HEK293 (cell line): Measurements from ENCODE around the gene PLD4.

ENCODE experiments used
- BCL6B ChIP-seq: fragments of 450-650 bp; formaldehyde crosslinking; IDR thresholded peaks from 2 replicates; pipeline ENCODE4 v1.5.1; 2017; ENCODE audit warnings: missing biosample characterization, missing genetic modification characterization
- EGR2 ChIP-seq: fragments of 450-650 bp; formaldehyde crosslinking; IDR thresholded peaks from 2 replicates; pipeline ENCODE4 v1.5.1; 2016; ENCODE audit warnings: low read depth, missing biosample characterization, missing genetic modification characterization
- HIC1 ChIP-seq: fragments of 450-650 bp; formaldehyde crosslinking; IDR thresholded peaks from 2 replicates; pipeline ENCODE4 v1.5.1; 2016; ENCODE audit warnings: missing biosample characterization, missing genetic modification characterization
- KLF8 ChIP-seq: fragments of 450-650 bp; formaldehyde crosslinking; IDR thresholded peaks from 2 replicates; pipeline ENCODE4 v1.5.1; 2016; ENCODE audit warnings: missing biosample characterization, missing genetic modification characterization
- ZNF2 ChIP-seq: fragments of 450-650 bp; formaldehyde crosslinking; IDR thresholded peaks from 2 replicates; pipeline ENCODE4 v1.5.1; 2016; ENCODE audit warnings: missing biosample characterization, missing genetic modification characterization
- TF ChIP-seq, protein P1 (sequence below): fragments of 450-650 bp; formaldehyde crosslinking; IDR thresholded peaks from 2 replicates; pipeline ENCODE4 v1.5.1; 2016; ENCODE audit warnings: missing biosample characterization, missing genetic modification characterization
- TF ChIP-seq, protein P2 (sequence below): fragments of 450-650 bp; formaldehyde crosslinking; IDR thresholded peaks from 2 replicates; pipeline ENCODE4 v1.5.1; 2017; ENCODE audit warnings: missing biosample characterization, missing genetic modification characterization
- TF ChIP-seq, protein P3 (sequence below): fragments of 450-650 bp; formaldehyde crosslinking; IDR thresholded peaks from 2 replicates; pipeline ENCODE4 v1.5.1; 2016; ENCODE audit warnings: missing biosample characterization, missing genetic modification characterization
- TF ChIP-seq, protein P4 (sequence below): fragments of 450-650 bp; formaldehyde crosslinking; IDR thresholded peaks from 2 replicates; pipeline ENCODE4 v1.5.1; 2016; ENCODE audit warnings: missing biosample characterization, missing genetic modification characterization, borderline replicate concordance

The PLD4 gene

GRCh38 chr14:104880584-104881210 is 44.0 kb upstream of the PLD4 start (continued):
- TF ChIP-seq BCL6B (tag by site-specific recombination) (no peak), HIC1 (tag by site-specific recombination) (peak; percentile 47; the same call in 1 of the 2 replicates), EGR2 (tag by site-specific recombination) (peak; percentile 95), KLF8 (tag by site-specific recombination) (peak; percentile 22; the same call in 1 of the 2 replicates), ZNF2 (no peak)
- TF ChIP-seq, protein P1, sequence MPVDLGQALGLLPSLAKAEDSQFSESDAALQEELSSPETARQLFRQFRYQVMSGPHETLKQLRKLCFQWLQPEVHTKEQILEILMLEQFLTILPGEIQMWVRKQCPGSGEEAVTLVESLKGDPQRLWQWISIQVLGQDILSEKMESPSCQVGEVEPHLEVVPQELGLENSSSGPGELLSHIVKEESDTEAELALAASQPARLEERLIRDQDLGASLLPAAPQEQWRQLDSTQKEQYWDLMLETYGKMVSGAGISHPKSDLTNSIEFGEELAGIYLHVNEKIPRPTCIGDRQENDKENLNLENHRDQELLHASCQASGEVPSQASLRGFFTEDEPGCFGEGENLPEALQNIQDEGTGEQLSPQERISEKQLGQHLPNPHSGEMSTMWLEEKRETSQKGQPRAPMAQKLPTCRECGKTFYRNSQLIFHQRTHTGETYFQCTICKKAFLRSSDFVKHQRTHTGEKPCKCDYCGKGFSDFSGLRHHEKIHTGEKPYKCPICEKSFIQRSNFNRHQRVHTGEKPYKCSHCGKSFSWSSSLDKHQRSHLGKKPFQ (tag by site-specific recombination): peak; percentile 79
- TF ChIP-seq, protein P2, sequence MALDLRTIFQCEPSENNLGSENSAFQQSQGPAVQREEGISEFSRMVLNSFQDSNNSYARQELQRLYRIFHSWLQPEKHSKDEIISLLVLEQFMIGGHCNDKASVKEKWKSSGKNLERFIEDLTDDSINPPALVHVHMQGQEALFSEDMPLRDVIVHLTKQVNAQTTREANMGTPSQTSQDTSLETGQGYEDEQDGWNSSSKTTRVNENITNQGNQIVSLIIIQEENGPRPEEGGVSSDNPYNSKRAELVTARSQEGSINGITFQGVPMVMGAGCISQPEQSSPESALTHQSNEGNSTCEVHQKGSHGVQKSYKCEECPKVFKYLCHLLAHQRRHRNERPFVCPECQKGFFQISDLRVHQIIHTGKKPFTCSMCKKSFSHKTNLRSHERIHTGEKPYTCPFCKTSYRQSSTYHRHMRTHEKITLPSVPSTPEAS (tag by site-specific recombination): no peak
- TF ChIP-seq, protein P3, sequence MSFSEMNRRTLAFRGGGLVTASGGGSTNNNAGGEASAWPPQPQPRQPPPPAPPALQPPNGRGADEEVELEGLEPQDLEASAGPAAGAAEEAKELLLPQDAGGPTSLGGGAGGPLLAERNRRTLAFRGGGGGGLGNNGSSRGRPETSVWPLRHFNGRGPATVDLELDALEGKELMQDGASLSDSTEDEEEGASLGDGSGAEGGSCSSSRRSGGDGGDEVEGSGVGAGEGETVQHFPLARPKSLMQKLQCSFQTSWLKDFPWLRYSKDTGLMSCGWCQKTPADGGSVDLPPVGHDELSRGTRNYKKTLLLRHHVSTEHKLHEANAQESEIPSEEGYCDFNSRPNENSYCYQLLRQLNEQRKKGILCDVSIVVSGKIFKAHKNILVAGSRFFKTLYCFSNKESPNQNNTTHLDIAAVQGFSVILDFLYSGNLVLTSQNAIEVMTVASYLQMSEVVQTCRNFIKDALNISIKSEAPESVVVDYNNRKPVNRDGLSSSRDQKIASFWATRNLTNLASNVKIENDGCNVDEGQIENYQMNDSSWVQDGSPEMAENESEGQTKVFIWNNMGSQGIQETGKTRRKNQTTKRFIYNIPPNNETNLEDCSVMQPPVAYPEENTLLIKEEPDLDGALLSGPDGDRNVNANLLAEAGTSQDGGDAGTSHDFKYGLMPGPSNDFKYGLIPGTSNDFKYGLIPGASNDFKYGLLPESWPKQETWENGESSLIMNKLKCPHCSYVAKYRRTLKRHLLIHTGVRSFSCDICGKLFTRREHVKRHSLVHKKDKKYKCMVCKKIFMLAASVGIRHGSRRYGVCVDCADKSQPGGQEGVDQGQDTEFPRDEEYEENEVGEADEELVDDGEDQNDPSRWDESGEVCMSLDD (tag by site-specific recombination): no peak
- TF ChIP-seq, protein P4, sequence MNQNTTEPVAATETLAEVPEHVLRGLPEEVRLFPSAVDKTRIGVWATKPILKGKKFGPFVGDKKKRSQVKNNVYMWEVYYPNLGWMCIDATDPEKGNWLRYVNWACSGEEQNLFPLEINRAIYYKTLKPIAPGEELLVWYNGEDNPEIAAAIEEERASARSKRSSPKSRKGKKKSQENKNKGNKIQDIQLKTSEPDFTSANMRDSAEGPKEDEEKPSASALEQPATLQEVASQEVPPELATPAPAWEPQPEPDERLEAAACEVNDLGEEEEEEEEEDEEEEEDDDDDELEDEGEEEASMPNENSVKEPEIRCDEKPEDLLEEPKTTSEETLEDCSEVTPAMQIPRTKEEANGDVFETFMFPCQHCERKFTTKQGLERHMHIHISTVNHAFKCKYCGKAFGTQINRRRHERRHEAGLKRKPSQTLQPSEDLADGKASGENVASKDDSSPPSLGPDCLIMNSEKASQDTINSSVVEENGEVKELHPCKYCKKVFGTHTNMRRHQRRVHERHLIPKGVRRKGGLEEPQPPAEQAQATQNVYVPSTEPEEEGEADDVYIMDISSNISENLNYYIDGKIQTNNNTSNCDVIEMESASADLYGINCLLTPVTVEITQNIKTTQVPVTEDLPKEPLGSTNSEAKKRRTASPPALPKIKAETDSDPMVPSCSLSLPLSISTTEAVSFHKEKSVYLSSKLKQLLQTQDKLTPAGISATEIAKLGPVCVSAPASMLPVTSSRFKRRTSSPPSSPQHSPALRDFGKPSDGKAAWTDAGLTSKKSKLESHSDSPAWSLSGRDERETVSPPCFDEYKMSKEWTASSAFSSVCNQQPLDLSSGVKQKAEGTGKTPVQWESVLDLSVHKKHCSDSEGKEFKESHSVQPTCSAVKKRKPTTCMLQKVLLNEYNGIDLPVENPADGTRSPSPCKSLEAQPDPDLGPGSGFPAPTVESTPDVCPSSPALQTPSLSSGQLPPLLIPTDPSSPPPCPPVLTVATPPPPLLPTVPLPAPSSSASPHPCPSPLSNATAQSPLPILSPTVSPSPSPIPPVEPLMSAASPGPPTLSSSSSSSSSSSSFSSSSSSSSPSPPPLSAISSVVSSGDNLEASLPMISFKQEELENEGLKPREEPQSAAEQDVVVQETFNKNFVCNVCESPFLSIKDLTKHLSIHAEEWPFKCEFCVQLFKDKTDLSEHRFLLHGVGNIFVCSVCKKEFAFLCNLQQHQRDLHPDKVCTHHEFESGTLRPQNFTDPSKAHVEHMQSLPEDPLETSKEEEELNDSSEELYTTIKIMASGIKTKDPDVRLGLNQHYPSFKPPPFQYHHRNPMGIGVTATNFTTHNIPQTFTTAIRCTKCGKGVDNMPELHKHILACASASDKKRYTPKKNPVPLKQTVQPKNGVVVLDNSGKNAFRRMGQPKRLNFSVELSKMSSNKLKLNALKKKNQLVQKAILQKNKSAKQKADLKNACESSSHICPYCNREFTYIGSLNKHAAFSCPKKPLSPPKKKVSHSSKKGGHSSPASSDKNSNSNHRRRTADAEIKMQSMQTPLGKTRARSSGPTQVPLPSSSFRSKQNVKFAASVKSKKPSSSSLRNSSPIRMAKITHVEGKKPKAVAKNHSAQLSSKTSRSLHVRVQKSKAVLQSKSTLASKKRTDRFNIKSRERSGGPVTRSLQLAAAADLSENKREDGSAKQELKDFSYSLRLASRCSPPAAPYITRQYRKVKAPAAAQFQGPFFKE (tag by site-specific recombination): no peak
- TF ChIP-seq, all 188 proteins: peak for 5
